ENCODE data around the gene COL5A1.

DNA sequence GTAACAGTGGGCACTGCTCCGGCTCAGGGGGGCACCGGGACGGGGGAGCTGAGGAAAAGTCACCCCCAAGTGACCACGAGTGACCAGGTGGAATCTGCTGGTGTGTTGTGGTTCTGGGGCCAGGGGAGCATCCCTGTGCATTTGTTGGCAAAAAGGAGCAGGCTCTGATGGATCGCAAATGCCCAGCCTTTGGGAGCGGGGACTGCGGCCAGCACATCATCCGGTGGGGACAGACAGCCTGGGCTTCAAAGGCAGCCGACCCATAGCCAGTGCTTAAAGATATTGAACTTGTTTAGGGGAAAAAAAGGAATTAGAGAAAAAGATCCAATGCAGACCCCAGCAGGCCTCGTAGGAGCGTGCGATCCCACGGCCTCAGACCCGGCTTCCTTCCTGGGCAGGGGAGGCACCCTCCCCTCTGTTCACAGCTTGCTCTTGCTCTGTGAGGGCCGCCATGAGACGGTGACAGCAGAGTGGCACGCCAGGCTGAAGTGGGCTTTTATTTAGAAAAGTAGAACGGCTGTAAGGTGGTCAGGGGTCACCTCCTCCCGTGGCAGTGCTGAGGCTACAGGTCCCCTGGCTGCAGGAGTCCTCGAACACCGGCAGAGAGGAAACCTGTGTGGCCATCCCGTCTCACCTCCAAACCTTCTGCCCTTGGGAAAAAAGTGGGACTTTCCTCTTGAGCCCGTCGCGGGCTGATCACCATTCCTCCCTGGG, 41.2 kb downstream of the COL5A1 start:
- TF ChIP-seq CTCF (IDR thresholded peaks at IDR 0.05 in 4 of 5, conservative IDR thresholded peaks at IDR 0.05 in 1 of 5) (no peak), POLR2A (IDR thresholded peaks at IDR 0.05) (no peak)
